Medulla oblongata (tissue), 1 donor: ENCODE data around the gene APLP1.
A peak's percentile ranks its signal among the peaks of the same experiment; 100 is the strongest.

Experiments
- DNase-seq: peaks from one replicate; pipeline ENCODE4 v3.0.0-alpha.2; 2015; ENCODE audit errors: extremely low spot score

APLP1 gene

GRCh38 chr19:35852029-35852780 lies 16.2 kb upstream of the APLP1 start, which contains the start of gene NPHS1:
Gene NPHS1, minus strand, starts transcription at chr19:35852504. Its CDS starts 667 bp downstream, at chr19:35851837.
- DNase-seq = no peak

- DNase-seq = no peak
Measured at GRCh38 chr19:35853038-35853756, 15.2 kb upstream of the APLP1 start.

DNA sequence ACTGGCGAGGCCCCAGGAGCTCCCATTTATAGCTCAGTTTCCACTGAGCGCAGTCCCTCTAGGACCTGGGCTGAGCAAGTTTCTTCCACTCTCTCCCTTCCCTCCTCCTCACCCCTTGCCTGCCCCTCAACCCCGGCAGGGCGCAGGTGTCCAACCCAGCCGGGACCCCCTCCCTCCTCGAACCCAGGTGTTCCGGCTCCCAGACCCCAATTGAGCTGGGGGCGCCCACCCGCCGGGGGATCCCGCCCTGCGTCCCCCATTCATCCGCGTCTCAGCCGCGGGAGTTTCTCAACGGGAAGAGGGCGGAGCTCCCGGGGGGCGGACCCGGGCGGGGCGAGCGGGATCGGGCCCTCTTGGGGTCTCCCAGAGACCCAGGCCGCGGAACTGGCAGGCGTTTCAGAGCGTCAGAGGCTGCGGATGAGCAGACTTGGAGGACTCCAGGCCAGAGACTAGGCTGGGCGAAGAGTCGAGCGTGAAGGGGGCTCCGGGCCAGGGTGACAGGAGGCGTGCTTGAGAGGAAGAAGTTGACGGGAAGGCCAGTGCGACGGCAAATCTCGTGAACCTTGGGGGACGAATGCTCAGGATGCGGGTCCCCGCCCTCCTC lies 11.7 kb upstream of the APLP1 start, which contains the start of gene KIRREL2:
KIRREL2 (plus strand) TSS at position 366 of the 604 bp plus-strand sequence; CDS start at position 575, 209 bp downstream.
- no peak for DNase-seq

GRCh38 chr19:35858311-35858710 lies 10.1 kb upstream of the APLP1 start:
- no peak for DNase-seq

DNA sequence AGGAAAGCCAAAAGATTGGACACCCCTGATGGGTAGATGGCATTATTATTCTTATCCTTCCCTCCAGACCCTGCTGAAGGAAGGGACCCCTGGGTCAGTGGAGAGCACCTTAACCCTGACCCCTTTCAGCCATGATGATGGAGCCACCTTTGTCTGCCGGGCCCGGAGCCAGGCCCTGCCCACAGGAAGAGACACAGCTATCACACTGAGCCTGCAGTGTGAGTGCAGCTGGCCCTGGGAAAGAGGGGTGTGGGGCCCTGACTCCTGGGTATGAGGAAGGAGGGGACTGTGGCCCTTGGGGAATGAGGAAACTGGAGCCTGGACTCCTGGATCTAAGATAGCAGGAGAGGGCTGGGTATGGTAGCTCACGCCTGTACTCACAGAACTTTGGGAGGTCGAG lies 9.0 kb upstream of the APLP1 start:
- DNase-seq = no peak

- DNase-seq = no peak
Measured at GRCh38 chr19:35860436-35860817, 7.9 kb upstream of the APLP1 start.

DNA sequence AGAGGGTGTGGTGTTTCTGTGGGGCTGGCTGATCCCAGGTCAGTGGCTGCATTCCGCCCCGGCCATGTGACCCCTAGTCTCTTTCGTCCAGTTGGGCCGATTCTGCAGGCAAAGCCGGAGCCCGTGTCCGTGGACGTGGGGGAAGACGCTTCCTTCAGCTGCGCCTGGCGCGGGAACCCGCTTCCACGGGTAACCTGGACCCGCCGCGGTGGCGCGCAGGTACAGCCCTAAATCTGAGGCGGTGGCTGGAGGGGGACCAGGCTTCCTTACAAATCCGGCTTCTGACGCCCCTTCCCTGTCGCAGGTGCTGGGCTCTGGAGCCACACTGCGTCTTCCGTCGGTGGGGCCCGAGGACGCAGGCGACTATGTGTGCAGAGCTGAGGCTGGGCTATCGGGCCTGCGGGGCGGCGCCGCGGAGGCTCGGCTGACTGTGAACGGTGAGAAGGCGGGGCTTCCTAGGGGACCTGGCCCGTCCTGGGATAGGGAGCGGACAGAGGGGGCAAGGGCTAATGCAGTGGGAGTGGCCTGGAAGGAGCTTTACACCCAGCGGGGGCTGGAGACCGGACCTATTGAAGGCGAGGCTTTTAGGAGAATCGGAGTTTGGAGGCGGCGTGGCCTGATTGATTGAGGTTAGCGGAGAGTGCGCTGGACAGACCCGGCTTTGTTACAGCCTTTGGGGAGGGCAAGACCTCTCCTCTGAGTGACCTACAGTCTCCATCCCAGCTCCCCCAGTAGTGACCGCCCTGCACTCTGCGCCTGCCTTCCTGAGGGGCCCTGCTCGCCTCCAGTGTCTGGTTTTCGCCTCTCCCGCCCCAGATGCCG lies 7.3 kb upstream of the APLP1 start:
- DNase-seq = no peak

GRCh38 chr19:35861640-35862160 lies 6.7 kb upstream of the APLP1 start:
- DNase-seq = no peak

GRCh38 chr19:35862528-35862927 lies 5.8 kb upstream of the APLP1 start:
- no peak for DNase-seq

DNA sequence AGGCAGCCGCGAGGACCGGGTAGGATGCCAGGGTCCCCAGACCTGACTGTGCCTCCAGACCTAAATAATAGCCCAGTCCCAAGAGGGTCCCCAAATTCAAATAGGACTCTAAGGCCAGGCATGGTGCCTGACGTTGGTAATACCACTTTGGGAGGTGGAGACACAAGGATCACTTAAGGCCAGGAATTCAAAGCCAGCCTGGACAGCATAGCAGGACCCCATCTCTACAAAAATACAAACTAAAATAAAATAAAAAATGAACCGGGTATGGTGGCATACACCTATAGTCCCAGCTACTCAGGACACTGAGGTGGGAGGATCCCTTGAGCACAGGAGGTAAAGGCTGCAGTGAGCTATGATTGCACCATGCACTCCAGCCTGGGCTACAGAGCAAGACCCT lies 5.4 kb upstream of the APLP1 start:
- DNase-seq = no peak

- no peak for DNase-seq
Measured at GRCh38 chr19:35868823-35869326, 501 bp downstream of the APLP1 start.

GRCh38 chr19:35869327-35870123 lies 1.2 kb downstream of the APLP1 start:
- peak; percentile 79 for DNase-seq

DNA sequence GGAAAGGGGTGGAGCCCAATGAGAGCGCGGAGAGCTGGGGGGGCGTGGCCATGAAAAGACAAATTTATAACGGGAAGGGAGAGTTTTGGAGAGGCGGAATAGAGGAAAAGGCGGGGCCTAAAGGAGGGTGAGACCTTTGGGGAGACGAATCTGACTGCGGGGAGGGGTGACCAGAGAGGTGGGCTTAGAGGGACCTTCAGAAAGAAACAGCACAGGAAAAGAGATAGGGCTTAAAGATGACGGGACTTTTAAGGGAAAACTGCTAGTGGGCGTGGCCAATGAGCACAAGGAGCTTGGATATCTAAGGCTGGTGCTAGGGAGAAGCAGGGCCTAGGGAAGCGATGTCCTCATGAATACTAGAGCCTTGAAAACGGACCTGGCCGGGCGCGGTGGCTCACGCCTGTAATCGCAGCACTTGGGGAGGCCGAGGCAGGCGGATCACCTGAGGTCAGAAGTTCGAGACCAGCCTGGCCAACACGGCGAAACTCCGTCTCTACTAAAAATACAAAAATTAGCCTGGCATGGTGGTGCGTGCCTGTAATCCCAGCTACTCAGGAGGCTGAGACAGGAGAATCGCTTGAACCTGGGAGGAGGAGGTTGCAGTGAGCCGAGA lies 1.9 kb downstream of the APLP1 start:
- peak; percentile 23 for DNase-seq

DNA sequence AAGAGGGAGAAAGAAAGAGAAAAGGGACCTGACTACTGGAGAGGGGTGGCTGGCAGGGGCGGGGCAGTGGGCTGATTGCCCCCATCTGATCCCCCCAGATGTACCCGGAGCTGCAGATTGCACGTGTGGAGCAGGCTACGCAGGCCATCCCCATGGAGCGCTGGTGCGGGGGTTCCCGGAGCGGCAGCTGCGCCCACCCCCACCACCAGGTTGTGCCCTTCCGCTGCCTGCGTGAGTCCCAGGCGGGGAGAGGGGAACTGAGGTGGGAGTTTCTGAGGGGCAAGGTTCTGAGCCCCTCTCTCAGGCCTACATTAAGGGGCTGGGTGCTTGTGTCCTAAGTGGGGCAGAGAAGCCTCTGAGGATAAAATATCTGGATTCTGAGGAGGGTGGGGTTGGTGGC lies 2.4 kb downstream of the APLP1 start:
- no peak for DNase-seq

DNA sequence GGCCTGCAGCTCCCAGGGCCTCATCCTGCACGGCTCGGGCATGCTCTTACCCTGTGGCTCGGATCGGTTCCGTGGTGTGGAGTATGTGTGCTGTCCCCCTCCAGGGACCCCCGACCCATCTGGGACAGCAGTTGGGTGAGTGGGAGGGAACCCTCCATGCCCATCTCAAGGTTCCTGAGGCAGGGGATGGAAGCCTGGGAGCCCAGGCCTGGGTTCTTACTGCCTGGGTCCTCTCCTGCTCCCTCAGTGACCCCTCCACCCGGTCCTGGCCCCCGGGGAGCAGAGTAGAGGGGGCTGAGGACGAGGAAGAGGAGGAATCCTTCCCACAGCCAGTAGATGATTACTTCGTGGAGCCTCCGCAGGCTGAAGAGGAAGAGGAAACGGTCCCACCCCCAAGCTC lies 3.2 kb downstream of the APLP1 start:
- DNase-seq = no peak

DNA sequence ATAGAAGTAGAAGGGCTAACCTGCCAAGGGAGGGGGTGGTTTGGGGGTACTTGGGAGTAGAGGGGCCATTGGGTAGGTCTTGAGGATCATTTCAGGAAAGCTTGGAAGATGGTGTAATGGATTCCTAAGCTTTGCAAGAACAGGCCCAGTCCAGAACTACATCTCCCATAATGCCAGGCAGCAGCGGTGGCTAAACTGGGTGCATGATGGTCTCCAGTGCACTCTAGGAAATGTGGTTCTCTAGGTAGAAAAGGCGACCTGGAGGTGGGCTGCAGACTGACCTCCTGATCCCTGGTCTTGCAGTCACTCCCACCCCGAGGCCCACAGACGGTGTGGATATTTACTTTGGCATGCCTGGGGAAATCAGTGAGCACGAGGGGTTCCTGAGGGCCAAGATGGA lies 3.8 kb downstream of the APLP1 start:
- no peak for DNase-seq

DNA sequence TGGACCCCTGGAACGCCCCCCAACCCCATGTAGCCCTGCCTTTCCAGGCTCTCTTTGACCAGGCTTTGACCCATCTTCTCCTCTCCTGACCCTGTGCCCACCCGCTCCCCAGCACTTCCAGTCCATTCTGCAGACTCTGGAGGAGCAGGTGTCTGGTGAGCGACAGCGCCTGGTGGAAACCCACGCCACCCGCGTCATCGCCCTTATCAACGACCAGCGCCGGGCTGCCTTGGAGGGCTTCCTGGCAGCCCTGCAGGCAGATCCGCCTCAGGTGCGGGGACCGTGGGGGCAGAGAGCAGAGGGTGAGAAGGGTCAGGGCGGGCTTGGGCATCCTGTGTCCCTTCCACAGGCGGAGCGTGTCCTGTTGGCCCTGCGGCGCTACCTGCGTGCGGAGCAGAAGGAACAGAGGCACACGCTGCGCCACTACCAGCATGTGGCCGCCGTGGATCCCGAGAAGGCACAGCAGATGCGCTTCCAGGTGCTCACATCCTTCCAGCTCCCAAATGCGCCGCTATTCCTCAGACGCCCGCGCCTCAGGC lies 6.1 kb downstream of the APLP1 start:
- no peak for DNase-seq

- DNase-seq = no peak
Measured at GRCh38 chr19:35879068-35879467, 10.7 kb downstream of the APLP1 start.

- DNase-seq = peak; percentile 79
Measured at GRCh38 chr19:35879770-35880317, 11.5 kb downstream of the APLP1 start.
